Hematopoietic multipotent progenitor cell treated with erythropoietin and hydrocortisone succinate and interleukin-3 and kit ligand, for 6 days (in vitro differentiated cells): ENCODE measurements around the gene ALK.
A peak's percentile ranks its signal among the peaks of the same experiment; 100 is the strongest.

Experiments used
- DNase-seq: peaks from one replicate; pipeline ENCODE4 v3.0.0-alpha.2; 2015

Gene ALK

DNA sequence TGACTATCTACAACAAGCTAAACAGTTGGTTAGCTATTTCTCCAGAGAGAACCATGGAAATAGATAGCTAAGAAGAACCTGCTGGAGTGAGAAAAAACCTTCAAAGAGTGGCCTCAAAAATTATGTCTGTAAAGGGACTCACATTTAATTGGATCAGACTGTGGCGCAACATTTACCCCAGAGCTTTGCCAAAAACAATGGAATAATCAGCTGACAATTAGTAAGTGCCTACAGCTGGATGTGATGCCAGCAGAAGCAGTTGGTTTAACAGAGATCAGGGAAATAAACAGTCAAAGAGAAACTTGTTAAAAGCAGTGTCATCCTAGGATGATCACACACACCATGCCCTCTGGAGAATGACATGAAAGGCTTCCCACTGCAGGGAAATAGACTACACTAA, 495.5 kb downstream of the ALK start:
- DNase-seq: no peak

DNA sequence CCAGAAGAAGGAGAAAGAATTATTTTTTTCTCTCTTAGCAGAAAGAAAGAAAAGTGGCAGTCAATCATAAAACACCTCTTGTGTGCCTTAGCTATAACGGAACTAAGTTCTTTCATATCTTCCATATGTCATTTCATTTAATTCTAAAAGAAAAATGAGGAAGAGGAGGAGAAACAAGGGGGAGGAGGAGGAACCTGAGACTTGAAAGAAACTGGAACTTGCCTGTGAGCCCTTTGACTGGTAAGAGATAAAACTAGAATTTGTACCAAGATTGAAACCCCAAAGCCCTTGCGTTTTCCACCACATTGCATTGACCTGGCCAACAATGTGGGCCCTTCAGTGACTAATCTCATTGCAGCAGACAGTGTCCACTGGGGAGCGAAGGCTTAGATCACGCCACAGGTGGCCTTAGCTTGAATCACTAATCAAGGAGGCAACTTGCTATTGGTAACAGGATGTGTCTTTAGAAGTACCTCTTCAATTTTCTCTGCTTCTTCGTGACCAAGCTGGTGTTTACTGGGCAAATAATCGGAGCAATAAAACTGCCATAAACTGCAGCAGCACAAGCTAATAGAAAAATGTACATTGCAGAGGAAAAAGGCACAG, 498.2 kb downstream of the ALK start:
- peak; percentile 5 for DNase-seq

DNA sequence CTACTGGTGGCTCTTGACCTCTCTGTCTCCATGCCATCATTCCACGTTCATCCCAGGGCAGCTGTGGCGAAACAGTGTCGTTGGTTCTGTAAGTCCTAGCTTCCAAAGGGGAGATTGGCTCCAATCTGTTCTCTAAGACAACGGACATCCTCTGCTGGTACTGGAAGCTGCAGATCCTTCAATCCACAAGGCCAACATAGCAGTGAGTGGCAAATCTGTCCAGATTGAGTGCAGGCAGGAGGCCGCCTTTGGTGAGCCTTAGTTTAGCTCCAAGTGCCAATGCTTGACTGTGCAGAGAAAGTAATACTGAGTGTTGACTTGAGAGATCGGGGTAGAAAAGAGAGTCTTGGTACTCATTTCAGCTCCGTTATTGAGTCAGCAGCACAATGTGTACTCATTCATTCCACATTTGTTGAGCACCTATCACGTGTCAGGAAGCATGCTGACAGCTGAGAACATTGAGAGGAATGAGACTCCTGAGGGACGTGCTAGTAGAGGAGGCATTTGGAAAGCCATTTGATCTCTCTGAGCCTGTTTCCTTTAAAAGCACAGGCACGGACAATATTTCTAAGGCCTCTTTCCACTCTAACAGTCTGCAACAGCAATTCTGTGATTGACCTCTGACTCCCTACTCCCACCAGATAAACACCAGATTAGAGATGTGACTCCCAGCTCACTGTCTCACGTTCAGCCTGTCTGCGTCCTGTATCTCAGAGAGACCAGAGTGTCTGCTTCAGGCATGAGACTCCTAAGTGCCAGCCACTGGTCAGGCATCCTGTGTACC, 500.2 kb downstream of the ALK start:
- DNase-seq: no peak

DNA sequence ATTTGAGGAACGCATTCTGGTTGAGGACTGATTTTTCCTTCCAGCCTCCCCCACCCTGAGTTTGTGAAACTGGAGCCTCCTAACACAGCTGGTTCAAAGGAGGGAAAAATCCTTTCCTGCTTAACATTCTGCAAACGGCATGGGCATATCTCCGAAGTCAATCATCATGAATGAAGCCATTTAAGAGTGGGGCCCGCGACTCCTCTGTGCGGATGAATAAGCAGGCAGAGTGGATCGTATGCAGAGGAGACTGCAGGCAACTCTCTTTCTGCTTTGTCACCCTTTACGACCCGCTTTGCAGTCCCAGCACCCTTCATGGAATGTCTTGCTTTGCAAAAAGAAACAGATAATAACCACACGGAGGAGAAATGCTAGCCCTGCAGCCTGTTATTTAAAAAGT, 500.9 kb downstream of the ALK start:
- no peak for DNase-seq

DNA sequence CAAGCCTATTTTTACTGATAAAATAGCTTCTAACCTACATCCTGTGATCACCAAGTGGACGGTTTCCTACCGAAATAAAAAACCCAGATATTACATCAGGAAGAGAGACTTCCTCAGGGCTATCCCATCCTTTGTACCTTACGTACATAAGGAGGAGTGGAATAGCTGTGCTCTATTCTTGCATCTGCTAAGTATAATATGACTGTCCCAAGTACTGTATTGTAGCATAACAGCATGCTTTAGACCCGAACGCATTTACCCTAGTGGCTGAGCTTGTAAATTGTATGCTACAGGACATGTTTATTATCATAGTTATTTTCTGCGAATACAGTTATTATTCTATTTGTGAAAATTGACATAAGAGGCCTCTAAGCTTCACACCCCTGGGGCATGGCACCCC, 503.8 kb downstream of the ALK start:
- no peak for DNase-seq

DNA sequence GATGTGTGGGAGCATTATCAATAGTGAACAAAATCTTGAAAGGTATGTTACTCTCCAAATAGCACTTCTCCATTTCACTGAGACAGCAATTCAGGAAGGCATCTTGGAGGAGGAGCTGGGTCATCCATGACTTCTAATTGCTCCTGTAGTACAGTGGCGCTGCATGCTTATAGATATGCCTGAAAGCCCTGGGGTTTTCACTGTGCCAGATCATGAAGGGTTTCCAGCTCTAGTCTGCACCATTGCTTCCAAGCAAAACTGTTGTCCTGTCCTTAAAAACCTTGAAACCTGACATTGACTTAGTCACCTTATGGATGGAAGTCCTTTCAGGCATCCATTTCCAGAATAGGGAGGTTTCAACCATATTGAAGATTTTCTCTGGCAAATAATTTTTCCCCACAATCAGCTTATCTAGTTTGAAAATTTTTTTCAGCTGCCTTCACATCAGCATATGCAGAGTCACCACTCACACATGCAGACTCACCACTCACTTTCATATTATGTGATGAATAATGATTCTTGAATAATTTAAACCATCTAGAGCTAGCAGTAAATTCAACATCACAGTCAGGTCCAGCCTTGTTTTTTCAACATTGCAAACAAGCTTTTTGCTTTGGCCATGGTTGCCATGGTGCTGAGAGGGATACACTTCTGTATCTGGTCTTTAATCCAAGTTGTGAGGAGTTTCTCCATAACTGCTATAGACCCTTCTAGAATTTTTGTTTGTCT, 509.0 kb downstream of the ALK start:
- DNase-seq: no peak

DNA sequence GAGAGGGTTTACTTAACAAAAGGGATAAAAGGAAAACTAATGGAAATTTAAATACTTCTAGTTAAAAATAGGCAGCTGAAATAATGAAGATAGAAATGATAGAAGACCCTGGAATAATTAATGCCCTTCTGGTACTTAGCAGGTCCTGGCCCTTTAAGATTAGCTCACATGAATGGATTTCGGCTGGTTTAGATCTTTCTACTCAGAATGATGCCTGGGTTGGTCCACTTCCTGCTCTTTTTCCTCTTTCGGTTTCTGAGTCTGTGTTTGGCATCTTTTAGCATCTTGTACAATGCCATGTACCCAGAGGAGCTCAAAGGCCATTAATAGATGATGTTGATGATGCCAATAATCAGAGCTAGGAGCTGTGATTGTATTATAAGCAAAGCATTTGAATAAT, 515.7 kb downstream of the ALK start:
- no peak for DNase-seq

DNA sequence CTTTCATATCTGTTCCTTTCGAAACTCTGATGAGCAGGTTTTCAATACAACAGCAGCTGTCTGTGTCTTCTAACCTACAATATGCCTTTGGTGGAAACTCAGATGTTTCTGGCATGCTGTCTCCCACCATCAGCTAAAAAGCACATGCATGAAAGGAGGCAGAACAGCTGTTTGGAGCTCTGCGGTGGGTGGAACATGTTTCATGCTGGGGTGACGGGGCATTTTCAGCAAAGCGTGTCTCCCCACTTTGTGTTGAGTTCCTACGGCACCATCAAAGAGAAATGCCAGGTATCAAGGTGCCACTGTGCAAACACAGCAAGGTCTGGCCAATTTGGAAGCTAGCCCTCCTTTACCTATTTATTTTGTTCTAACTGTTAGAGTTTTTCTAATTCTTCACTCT, 516.1 kb downstream of the ALK start:
- no peak for DNase-seq

DNA sequence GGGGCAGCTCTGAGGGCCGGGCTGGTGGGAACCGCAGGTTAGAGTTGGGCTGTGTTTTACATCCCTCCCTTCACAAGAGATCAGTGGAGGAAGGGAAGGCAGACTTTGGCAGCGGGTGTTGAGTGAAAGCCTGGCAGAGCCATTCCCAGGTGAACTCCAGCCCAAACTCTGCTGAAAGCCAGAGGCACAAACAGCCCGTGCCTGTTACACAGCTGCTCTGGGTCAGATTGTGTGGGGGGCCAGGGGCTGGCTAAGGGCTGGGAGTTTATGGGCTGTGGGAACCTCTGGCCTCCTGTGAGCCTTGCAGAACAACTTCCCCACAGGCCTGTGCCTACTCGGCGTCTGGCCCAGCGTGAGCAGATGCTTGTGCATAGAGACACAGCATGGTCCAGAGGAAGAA, 519.4 kb downstream of the ALK start:
- no peak for DNase-seq

DNA sequence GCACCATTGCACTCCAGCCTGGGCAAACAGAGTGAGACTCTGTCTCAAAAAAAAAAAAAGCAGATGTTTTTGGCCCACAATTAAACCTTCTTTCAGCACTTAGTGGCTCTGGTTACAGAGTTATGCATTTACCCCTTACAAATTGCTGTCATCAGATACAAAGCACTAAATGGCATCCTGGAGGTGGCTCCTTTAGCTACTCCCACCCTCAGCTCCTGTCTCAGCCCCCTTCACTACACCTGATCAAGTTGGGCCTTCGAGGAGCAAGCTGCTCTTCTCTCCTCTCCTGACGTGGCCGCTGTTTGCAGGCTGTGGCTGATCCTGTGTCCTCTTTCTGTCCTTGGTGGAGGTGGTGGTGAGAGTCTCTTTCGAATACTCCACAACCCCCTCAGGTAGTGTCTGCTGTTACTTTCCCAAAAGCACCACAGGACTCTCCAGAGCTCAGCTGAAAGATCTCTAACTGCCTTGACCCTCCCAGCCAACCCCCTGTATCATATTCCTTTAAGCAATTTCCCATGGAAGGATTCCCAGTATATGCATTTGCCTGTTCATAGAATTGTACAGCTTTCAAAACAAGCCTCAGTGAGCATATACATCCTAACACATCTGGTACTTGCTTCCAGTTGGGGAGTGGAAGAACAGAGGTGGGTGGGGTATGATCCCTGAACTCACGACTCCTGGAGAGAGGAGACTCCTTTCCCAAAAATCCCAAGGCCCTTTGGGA, 520.3 kb downstream of the ALK start:
- no peak for DNase-seq

DNA sequence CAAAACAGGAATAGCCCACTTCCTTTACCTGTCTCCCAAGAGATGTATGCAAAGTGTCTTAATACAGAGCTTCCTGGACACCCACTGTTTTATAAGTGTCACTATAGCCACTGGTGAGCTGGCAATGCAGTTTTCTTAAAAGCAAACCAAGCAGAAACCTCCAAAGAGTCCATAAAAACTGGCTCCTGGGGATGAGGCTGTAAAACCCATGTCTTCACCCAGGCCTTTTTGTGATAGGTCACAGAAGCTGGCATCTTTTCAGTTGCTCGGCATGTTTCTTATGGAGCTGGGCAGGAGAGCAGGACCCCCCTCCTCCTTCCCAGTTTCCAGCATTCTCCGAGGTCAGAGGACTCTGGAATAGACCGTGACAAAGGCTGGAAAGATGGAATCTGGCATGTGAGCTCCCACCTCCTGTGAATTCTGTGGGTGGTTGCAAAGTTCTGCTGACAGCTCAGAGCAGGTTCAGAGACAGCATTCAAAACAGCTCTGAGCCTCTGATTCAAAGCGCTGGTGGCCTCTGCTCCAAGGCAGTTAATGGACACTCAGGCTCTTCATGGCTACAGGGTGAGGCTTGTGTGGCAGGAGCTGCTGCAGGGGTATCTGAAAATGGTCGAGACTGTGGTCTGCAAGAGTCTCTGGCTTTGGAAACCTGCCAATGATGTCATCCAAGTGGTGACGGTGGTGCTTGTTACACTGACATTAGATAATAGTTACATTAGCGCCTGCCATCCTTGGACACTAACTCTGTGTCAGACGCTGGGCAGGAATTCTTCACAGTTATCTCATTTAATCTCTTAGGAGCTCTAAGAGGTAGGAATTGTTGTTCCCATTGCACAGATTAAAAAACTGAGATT, 522.8 kb downstream of the ALK start:
- peak; percentile 9 for DNase-seq

DNA sequence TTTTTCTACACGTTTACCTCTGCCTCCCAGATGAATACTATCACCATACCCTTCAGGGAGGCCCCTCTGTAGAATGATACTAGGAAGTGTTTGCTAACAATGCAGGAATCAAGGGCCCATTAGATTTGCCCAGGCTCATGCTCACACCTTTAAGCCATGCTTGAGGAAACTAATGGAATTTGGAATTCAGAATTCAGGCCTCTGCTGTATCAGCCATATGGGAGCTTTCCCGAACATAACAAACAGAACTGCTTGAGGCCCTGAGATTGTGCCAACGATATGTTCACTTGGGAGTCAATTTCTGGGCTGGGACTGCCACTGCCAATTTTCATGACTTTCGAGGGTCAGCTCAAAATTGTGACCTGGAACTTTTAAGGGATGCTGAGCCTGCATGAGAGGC, 523.7 kb downstream of the ALK start:
- DNase-seq: no peak

DNA sequence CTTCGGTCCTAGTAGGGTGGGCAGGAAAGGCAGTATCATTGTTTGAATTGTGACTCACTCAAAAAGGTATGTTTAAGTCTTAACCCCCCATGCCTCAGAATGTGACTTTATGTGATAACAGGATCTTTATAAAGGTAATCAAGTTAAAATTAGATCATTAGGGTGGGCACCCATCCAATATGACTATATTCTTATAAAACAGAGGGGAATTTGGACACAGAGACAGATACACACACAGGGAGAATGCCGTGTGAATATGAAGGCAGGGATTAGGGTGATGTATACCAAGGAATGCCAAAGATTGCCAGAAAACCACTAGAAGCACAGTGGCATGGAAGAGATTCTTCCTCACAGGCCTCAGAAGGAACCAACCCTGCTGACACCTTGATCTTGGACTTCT, 524.3 kb downstream of the ALK start:
- DNase-seq: no peak

DNA sequence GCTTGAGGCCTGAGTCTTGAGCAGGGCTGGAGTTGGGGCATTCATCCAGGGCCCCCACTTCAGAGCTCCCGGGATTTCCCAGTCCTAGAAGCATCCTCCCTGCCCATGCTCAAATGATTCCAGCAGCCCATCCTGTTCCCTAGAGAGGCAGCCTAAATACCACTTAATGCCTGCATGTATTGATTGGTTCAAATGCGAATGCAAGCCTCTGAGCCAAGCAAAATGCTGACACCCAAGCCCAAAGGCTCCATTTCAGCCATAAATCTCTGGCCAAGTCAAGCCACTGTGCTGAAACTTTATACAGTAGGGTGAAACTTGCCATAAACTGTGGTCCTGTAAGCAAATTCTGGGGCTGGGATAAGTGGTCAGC, 526.4 kb downstream of the ALK start:
- DNase-seq: no peak

DNA sequence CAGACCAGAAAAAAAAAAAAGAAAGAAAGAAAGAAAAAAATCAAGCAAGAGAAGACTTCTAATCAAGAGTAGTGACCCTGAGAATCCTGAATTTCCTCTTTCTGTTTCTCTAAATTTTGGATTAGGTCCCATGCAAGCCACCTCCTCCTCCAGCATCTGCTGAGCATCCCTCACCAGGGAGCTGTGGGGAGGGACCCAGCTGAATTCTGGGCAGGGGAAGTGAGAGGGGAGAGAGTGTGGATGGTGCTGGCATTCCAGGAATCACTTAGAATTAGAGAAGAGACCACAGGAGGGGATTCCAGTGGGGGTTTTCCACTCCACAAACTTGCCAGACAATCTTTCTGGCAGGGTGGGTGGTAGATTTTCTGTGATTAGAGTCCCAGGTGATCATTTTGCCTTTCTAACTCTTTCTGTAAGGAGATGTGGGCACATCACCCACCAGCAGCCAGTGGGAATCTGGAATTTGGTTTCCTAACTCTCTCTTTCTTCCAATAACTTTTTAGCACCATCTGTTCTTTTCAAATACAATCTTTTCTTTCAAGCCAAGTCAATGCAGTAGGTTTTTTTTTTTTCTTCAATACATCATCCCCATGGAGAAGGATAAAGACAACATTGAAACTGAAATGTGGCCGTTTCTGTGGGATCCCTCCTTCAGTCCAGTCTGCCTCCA, 526.9 kb downstream of the ALK start:
- DNase-seq: no peak

DNA sequence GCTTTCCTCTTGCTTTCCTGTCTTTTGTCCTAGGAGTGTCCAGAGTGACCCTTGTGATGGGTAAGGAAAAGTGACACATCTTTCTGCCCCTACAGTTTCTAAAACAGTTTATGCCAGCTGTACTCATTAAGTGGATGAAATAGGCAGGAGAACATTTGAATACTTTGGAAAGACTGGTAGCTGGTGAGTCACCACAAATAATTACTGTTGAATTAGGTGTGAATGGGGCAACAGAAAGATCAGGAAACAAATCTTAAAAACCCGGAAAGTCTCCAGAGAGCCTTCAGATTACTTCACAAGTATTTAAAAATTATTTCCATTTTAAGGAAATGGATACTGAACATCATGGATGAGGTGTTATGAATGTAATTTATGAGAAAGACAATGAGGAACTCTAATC, 527.7 kb downstream of the ALK start:
- no peak for DNase-seq

DNA sequence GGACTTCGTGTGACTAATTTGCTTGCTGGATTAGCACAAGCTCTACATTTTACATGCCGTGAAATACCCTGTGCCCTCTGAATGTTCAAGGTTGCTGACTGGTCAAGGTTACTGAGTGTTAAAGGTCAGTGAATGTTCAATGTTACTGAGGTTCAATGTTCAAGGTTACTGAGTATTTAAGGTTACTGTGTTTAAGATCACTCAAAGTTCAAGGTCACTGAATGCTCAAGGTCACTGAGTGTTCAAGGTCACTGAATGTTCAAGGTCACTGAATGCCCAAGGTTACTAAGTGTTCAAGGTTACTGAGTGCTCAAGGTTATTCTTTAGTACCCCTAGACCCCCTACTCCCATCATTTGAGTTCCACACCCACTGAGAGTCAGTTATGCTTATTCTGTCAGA, 528.6 kb downstream of the ALK start:
- DNase-seq: no peak

DNA sequence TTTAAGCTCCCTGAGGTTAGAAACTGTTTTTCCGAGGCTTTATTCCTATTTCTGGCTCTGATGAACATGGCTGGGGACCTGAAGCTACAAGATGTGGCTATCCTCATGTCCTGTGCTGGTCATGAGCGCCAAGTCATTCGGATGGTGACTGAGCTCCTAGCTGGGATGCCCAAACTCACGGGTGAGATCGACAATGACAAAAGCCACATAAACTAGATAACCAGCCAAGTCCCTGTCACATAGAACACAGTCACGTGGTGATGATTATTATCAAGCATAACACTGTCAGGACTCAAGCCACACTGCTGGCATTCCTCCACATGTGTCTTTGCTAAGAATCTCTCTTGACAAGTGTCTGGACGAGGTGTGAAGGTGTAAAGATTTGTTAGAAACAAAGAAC, 531.2 kb downstream of the ALK start:
- DNase-seq: peak; percentile 27

DNA sequence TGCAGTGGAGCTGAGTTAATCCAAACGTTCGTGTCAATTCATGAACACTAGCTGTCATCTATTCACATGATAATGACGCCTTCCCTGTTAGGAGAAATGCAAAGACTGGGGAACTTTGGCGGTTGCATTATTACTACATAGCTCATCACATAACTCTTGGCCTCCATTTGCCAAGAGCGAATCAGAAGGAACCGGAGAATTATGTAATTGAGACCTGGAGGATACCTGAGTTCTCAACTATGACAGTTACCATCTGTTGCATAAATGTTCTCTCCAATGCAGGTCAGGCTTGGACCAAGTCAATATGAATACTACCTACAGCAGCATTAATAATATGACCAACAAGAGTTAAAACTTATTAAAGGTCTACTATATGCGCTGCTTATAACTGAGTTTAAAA, 531.7 kb downstream of the ALK start:
- DNase-seq: no peak

DNA sequence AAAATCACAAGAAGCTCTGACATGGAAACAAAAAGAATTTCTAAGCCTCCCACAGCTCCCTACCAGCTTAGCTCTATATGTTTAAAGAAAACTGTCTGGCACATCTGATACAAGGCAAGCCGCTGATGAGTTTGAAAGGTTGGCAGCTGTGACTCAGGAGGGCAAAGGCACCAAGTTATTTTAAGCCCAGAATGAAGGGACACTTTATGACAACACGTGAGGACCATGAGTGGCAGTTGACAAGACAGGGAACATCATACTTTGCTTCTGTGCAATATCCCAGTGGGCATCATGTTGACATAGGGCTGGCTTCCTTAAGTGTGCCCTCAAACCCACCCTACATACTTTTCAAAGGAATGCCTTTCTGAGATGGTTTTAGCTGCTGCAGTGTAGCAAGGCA, 533.3 kb downstream of the ALK start:
- no peak for DNase-seq

DNA sequence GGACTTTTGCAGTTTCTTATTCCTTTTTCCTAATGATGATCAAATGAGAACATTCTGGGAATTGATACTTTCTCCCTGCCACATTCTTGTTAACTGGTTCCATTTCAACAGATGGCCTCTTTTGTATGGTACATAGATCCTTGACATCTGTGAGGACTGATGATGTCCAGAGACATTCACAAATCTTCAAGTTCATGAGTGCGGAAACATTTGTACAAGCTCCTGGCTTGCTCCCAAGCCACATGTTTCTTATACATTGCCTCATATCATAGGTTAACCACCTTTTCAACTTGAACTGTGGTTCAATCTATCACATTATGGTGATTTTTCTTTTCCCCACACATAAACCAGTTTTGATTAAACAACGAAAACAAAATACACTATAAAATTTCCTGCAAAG, 538.9 kb downstream of the ALK start:
- no peak for DNase-seq

DNA sequence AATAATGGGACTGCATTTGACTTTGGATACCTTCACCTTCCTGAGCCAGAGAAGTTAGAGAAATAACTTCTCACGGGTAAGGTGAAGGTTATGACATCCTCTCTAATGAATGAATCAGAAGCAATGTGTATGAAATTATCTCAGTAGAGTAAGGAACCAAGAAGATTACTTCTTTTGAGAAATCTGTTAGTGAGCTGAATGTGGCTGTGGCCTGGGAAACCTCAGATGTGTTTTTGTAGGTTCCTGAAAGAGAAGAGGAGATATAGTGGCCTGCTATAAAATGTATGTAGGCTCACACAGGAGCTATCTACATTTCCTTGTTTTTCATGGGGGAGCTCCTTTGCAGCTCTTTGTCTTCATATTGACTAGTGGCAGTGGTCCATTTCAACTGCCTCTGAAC, 543.6 kb downstream of the ALK start:
- DNase-seq: no peak
